Mucosa of descending colon (tissue), 3 donors: ENCODE data around the gene LEFTY1. TPM values are rescaled to one million over a fixed set of nuclear protein-coding genes. Genes with fewer than 3 reads are reported as not detected.
A peak's percentile ranks its signal among the peaks of the same experiment; 100 is the strongest.

ENCODE experiments used
- ATAC-seq: fragments of 200-7000 bp; cut with Tn5 transposase; one replicate; pipeline ENCODE4 v1.9.1; 2020; ENCODE audit warnings: mild to moderate bottlenecking, moderate library complexity
- DNase-seq, 3 donors: peaks; one replicate each; pipeline ENCODE4 v3.0.0-alpha.2; 2020
- H3K36me3 ChIP-seq: fragments of 200-600 bp; one replicate; pipeline ENCODE4 v1.8.0; 2021; ENCODE audit warnings: low read depth, mild to moderate bottlenecking
- H3K4me1 ChIP-seq: fragments of 200-600 bp; one replicate; pipeline ENCODE4 v1.8.0; 2021; ENCODE audit warnings: low read depth, mild to moderate bottlenecking
- H3K4me3 ChIP-seq: fragments of 200-600 bp; one replicate; pipeline ENCODE4 v1.8.0; 2021; ENCODE audit warnings: mild to moderate bottlenecking
- H3K9me3 ChIP-seq: fragments of 200-600 bp; one replicate; pipeline ENCODE4 v1.8.0; 2021; ENCODE audit warnings: mild to moderate bottlenecking
- CTCF ChIP-seq: fragments of 200-600 bp; IDR thresholded peaks from one replicate; pipeline ENCODE4 v1.8.0; 2022; ENCODE audit warnings: antibody characterized with exemption, mild to moderate bottlenecking
- intact Hi-C, 2 donors: fragments of 100-400 bp; cut with DNase I in 1 of 2; cut with micrococcal nuclease in 1 of 2; formaldehyde crosslinking; loops; one replicate each; pipeline versions ENCODE4 v1.11.0 to v1.11.1; 2022; cut with DNase I, micrococcal nuclease
- total RNA-seq, 3 donors: library from RNA; stranded (reverse); fragmentation: NEBNext Ultra II Directional in 2 of 3; extraction: Animal tissue kit (Norgen Biotek cat#: 25700) in 2 of 3; gene quantifications; one replicate each; pipeline versions ENCODE4 v1.2.1 to v1.2.4, GENCODE V29; 2021 to 2023
- donor health status: DM: no; HTN: no; CAD: no; lungs with moderate emphysema.
- donor health status: DM: no; HTN: no; CAD: no.
- donor health status: DM: no; HTN: yes; CAD: no.

Gene LEFTY1
- total RNA-seq, 3 donors from 2014 or later = 27.3 to 199 (median 60.3) TPM

- Histone ChIP-seq H3K4me1 (peaks cover 14% of the 10 kb centered on the region), H3K36me3 (peaks cover 3% of the 10 kb centered on the region), H3K4me3 (no peak overlapping the region), H3K9me3 (no peaks in the 10 kb centered on the region)
- ATAC-seq = peak; percentile 80
- intact Hi-C loops = no loop called here
- no peak for TF ChIP-seq CTCF
- peak; percentile 71 to 82 (median 72) for DNase-seq
Measured at GRCh38 chr1:225847610-225848009, 41.3 kb downstream of the LEFTY1 start.

- Histone ChIP-seq H3K4me1 (peaks cover 14% of the 10 kb centered on the region), H3K9me3 (no peaks in the 10 kb centered on the region), H3K36me3 (peaks cover 3% of the 10 kb centered on the region), H3K4me3 (no peak overlapping the region)
- peak in 1 of 3 donors; percentile 47 for DNase-seq
- no peak for TF ChIP-seq CTCF
- no peak for ATAC-seq
- intact Hi-C loops = no loop called here
Measured at GRCh38 chr1:225846331-225847310, 42.3 kb downstream of the LEFTY1 start.

GRCh38 chr1:225845571-225846259, 43.2 kb downstream of the LEFTY1 start:
- peaks cover 14% of the 10 kb centered on the region for H3K4me1 ChIP-seq
- intact Hi-C loops = no loop called here
- no peaks in the 10 kb centered on the region for H3K9me3 ChIP-seq
- DNase-seq (peak; percentile 70 to 78 (median 71)), ATAC-seq (peak; percentile 36)
- H3K36me3 ChIP-seq = peaks cover 3% of the 10 kb centered on the region
- no peak overlapping the region for H3K4me3 ChIP-seq
- peak; percentile 17 for TF ChIP-seq CTCF

GRCh38 chr1:225845097-225845496, 43.8 kb downstream of the LEFTY1 start:
- H3K9me3 ChIP-seq = no peaks in the 10 kb centered on the region
- ATAC-seq = no peak
- H3K4me1 ChIP-seq = peaks cover 14% of the 10 kb centered on the region
- intact Hi-C loops = no loop called here
- no peak for TF ChIP-seq CTCF
- H3K4me3 ChIP-seq = no peak overlapping the region
- DNase-seq = peak in 1 of 3 donors; percentile 40
- H3K36me3 ChIP-seq = peaks cover 3% of the 10 kb centered on the region

- H3K36me3 ChIP-seq = peaks cover 3% of the 10 kb centered on the region
- no peak for ATAC-seq
- intact Hi-C loops = no loop called here
Measured at GRCh38 chr1:225844236-225845061, 44.5 kb downstream of the LEFTY1 start.

More at GRCh38 chr1:225844236-225845061, 44.5 kb downstream of the LEFTY1 start:
- no peaks in the 10 kb centered on the region for H3K9me3 ChIP-seq
- peaks cover 14% of the 10 kb centered on the region for H3K4me1 ChIP-seq
- H3K4me3 ChIP-seq = no peak overlapping the region
- no peak for TF ChIP-seq CTCF
- DNase-seq = peak in 1 of 3 donors; percentile 45
